GM18907 (cell line): ENCODE data around the gene CDK12.

Source experiments
- ATAC-seq: cut with Tn5 transposase; IDR thresholded peaks from one replicate; pipeline ENCODE4 v1.9.1; 2021; ENCODE audit warnings: mild to moderate bottlenecking, moderate library complexity; ENCODE audit not compliant: unreplicated experiment

The CDK12 gene

GRCh38 chr17:39579318-39580081, 118.2 kb downstream of the CDK12 start:
- no peak for ATAC-seq

GRCh38 chr17:39580082-39580468, 118.8 kb downstream of the CDK12 start:
- ATAC-seq = no peak

GRCh38 chr17:39581071-39581758, 119.9 kb downstream of the CDK12 start:
- ATAC-seq = no peak

GRCh38 chr17:39581759-39582085, 120.4 kb downstream of the CDK12 start:
- no peak for ATAC-seq

- no peak for ATAC-seq
Observed at GRCh38 chr17:39582658-39583057, 121.4 kb downstream of the CDK12 start.
